Astrocyte of the spinal cord (primary cell): ENCODE data around the gene HPCAL1.

Experiments
- DNase-seq: peaks from one replicate; pipeline ENCODE4 v3.0.0; 2011; ENCODE audit warnings: low read depth, low spot score
- H3K4me3 ChIP-seq: 2 replicates; pipeline ENCODE4 v1.5.1; 2011; ENCODE audit warnings: low read depth, mild to moderate bottlenecking, low read length, moderate library complexity
- CTCF ChIP-seq: IDR thresholded peaks from 2 replicates; pipeline ENCODE4 v1.5.1; 2012; ENCODE audit warnings: low read depth, mild to moderate bottlenecking, low read length, inconsistent platforms
- in situ Hi-C: cut with HindIII; loops from 2 replicates; pipeline ENCODE4 v1.10.0; 2017; ENCODE audit warnings: low sequenced_read_pairs

HPCAL1 gene

GRCh38 chr2:10305254-10305635 lies 2.5 kb downstream of the HPCAL1 start:
- H3K4me3 ChIP-seq, result no peak overlapping the region
- TF ChIP-seq CTCF, result no peak
- in situ Hi-C loops, result no loop called here
- DNase-seq, result peak; percentile 34

GRCh38 chr2:10305715-10306114 lies 3.0 kb downstream of the HPCAL1 start:
- no peak for DNase-seq
- TF ChIP-seq CTCF, result peak; percentile 10
- H3K4me3 ChIP-seq, result no peak overlapping the region
- in situ Hi-C loops, result no loop called here

GRCh38 chr2:10306901-10307463 lies 4.3 kb downstream of the HPCAL1 start:
- in situ Hi-C loops, result no loop called here
- no peak for DNase-seq
- no peak for TF ChIP-seq CTCF
- H3K4me3 ChIP-seq, result no peak overlapping the region

DNA sequence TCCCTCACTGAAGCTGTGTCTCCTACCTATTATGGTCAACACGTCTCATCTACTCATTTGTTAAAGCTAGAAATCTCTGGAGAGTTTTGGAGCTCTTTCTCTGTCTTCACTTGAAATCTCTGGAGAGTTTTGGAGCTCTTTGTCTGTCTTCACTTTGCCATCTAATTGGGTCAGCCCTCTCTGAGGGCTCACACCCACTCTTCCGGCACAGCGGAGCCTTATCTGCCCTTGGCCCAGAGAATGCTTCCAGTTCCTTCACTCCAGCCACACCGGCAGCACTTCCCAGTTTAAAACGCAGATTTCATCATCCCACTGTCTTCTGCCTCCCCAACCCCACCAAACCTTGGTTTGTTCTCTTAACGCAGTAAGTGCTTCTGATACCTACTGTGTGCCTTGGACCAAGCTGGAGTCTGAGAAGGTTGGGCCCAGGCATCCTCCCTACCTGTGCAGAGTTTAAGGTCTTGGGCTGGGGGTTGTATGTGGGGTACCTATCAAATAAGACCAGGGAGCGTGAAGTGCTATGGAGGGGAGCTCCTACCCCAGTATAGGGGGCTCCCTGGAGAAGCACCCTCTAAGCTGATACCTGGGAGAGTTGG lies 5.0 kb downstream of the HPCAL1 start:
- DNase-seq, result no peak
- no peak for TF ChIP-seq CTCF
- in situ Hi-C loops, result no loop called here
- H3K4me3 ChIP-seq, result no peak overlapping the region

DNA sequence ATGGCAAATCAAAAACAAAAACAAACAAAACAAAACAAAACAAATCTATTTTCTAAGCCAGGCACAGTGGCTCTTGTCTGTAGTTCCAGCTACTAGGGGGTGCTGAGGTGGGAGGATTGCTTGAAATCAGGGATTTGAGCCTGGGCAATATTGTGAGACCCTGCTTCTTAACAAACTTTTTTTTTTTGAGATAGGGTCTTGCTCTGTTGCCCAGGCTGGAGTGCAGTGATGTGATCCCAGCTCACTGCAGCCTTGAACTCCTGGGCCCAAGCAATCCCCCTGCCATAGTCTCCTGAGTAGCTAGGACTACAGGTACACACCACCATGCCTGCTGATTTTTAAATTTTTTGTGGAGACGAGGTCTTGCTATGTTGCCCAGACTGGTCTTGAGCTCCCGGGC lies 6.2 kb downstream of the HPCAL1 start:
- in situ Hi-C loops, result no loop called here

GRCh38 chr2:10309286-10309685 lies 6.6 kb downstream of the HPCAL1 start:
- TF ChIP-seq CTCF, result no peak
- in situ Hi-C loops, result no loop called here
- DNase-seq, result no peak
- H3K4me3 ChIP-seq, result no peak overlapping the region

More for the DNA sequence above, 6.2 kb downstream of the HPCAL1 start:
- TF ChIP-seq CTCF, result no peak
- no peak for DNase-seq
- H3K4me3 ChIP-seq, result no peak overlapping the region
